Suprapubic skin (tissue), 4 donors: ENCODE measurements around the gene IL11RA.

Experiments
- CTCF ChIP-seq, 2 donors: fragments of 200-600 bp in 1 of 2; fragments of 450-650 bp in 1 of 2; sonication (generic) in 1 of 2; IDR thresholded peaks; one replicate each; pipeline ENCODE4 v1.5.1; 2016 to 2019; ENCODE audit warnings: antibody characterized with exemption in 2 of 2, mild to moderate bottlenecking in 1 of 2, moderate library complexity in 1 of 2
- EP300 ChIP-seq: sonication (generic); formaldehyde crosslinking; IDR thresholded peaks from one replicate; pipeline ENCODE4 v1.6.1; 2017; ENCODE audit warnings: antibody characterized with exemption
- POLR2A ChIP-seq, 2 donors: fragments of 450-650 bp; IDR thresholded peaks; one replicate each; pipeline ENCODE4 v1.6.1; 2017; ENCODE audit warnings: antibody characterized with exemption in 2 of 2, mild to moderate bottlenecking in 2 of 2, moderate library complexity in 2 of 2
- POLR2AphosphoS5 ChIP-seq, 3 donors: sonication (generic); formaldehyde crosslinking; IDR thresholded peaks; one replicate each; pipeline ENCODE4 v1.6.1; 2017; ENCODE audit warnings: antibody characterized with exemption in 3 of 3

- no peak for TF ChIP-seq POLR2A (IDR thresholded peaks at IDR 0.05)
- no peak for TF ChIP-seq EP300
- TF ChIP-seq CTCF (IDR thresholded peaks at IDR 0.05): no peak
- TF ChIP-seq POLR2AphosphoS5 (IDR thresholded peaks at IDR 0.05): no peak
Measured at GRCh38 chr9:34663303-34663605, 11.3 kb downstream of the IL11RA start.
